Subcutaneous abdominal adipose tissue (tissue), 5 donors: Measurements from ENCODE around the gene CDKAL1.

ENCODE experiments used
- H3K27ac ChIP-seq: one replicate; pipeline ENCODE4 v1.7.0; 2013; ENCODE audit warnings: low read depth, mild to moderate bottlenecking, inconsistent platforms, low read length, moderate library complexity
- H3K27me3 ChIP-seq, 5 donors: one replicate each; pipeline ENCODE4 v1.7.0; 2013; ENCODE audit warnings: low read length in 5 of 5, inconsistent platforms in 1 of 5; ENCODE audit not compliant: control insufficient read depth in 5 of 5, insufficient read depth in 4 of 5
- H3K36me3 ChIP-seq, 5 donors: one replicate each; pipeline ENCODE4 v1.7.0; 2013; ENCODE audit warnings: low read length in 5 of 5; ENCODE audit not compliant: control insufficient read depth in 5 of 5, insufficient read depth in 5 of 5
- H3K4me1 ChIP-seq, 5 donors: one replicate each; pipeline ENCODE4 v1.7.0; 2013; ENCODE audit warnings: low read length in 5 of 5, mild to moderate bottlenecking in 3 of 5, moderate library complexity in 1 of 5; ENCODE audit not compliant: control insufficient read depth in 5 of 5, insufficient read depth in 5 of 5
- H3K4me3 ChIP-seq, 5 donors: one replicate each; pipeline ENCODE4 v1.7.0; 2013; ENCODE audit warnings: low read length in 5 of 5, low read depth in 1 of 5
- H3K9ac ChIP-seq, 5 donors: one replicate each; pipeline ENCODE4 v1.7.0; 2013; ENCODE audit warnings: low read length in 5 of 5, mild to moderate bottlenecking in 4 of 5, moderate library complexity in 3 of 5
- H3K9me3 ChIP-seq, 5 donors: one replicate each; pipeline ENCODE4 v1.7.0; 2013; ENCODE audit warnings: low read length in 5 of 5; ENCODE audit not compliant: control insufficient read depth in 5 of 5
- donor health status: healthy.
- donor health status: healthy.
- donor health status: healthy.
- donor health status: healthy.
- donor health status: healthy.

The CDKAL1 gene

GRCh38 chr6:21214738-21215448 lies 680.6 kb downstream of the CDKAL1 start:
- Histone ChIP-seq H3K36me3 (peaks cover 3 to 13% (median 5%) of the 10 kb centered on the region in 5 donors), H3K4me3 (no peak overlapping the region), H3K9ac (no peak overlapping the region), H3K27me3 (no peaks in the 10 kb centered on the region), H3K4me1 (no peaks in the 10 kb centered on the region), H3K27ac (no peak overlapping the region), H3K9me3 (peaks cover 3 to 13% (median 7%) of the 10 kb centered on the region in 5 donors)

GRCh38 chr6:21219241-21219640 lies 685.0 kb downstream of the CDKAL1 start:
- Histone ChIP-seq H3K4me3 (no peak overlapping the region), H3K4me1 (no peaks in the 10 kb centered on the region)

GRCh38 chr6:21219856-21220255 lies 685.6 kb downstream of the CDKAL1 start:
- Histone ChIP-seq H3K36me3 (peaks cover 0 to 7% (median 0%) of the 10 kb centered on the region in 5 donors), H3K27me3 (no peaks in the 10 kb centered on the region), H3K9ac (no peak overlapping the region), H3K4me1 (no peaks in the 10 kb centered on the region), H3K9me3 (peaks cover 0 to 7% (median 3%) of the 10 kb centered on the region in 5 donors), H3K4me3 (no peak overlapping the region), H3K27ac (no peak overlapping the region)

More at GRCh38 chr6:21219241-21219640, 685.0 kb downstream of the CDKAL1 start:
- Histone ChIP-seq H3K9ac (no peak overlapping the region), H3K27ac (no peak overlapping the region), H3K36me3 (peaks cover 0 to 7% (median 0%) of the 10 kb centered on the region in 5 donors), H3K27me3 (no peaks in the 10 kb centered on the region), H3K9me3 (peaks cover 0 to 7% (median 3%) of the 10 kb centered on the region in 5 donors)

- H3K4me1 ChIP-seq = no peaks in the 10 kb centered on the region
- peaks cover 0 to 3% (median 0%) of the 10 kb centered on the region in 5 donors for H3K36me3 ChIP-seq
- H3K4me3 ChIP-seq = no peak overlapping the region
- peaks cover 0 to 7% (median 3%) of the 10 kb centered on the region in 5 donors for H3K9me3 ChIP-seq
- no peak overlapping the region for H3K9ac ChIP-seq
- no peak overlapping the region for H3K27ac ChIP-seq
- H3K27me3 ChIP-seq = no peaks in the 10 kb centered on the region
These were observed 686.2 kb downstream of the CDKAL1 start for GRCh38 chr6:21220271-21220987.

GRCh38 chr6:21222656-21223055 lies 688.4 kb downstream of the CDKAL1 start:
- H3K27ac ChIP-seq = no peak overlapping the region
- H3K4me1 ChIP-seq = no peaks in the 10 kb centered on the region
- H3K9me3 ChIP-seq = peaks cover 0 to 7% (median 3%) of the 10 kb centered on the region in 5 donors

GRCh38 chr6:21225912-21226311 lies 691.7 kb downstream of the CDKAL1 start:
- Histone ChIP-seq H3K9ac (no peak overlapping the region), H3K4me1 (no peaks in the 10 kb centered on the region), H3K4me3 (no peak overlapping the region), H3K36me3 (peaks cover 0 to 20% (median 5%) of the 10 kb centered on the region in 5 donors), H3K9me3 (no peaks in the 10 kb centered on the region), H3K27me3 (no peaks in the 10 kb centered on the region), H3K27ac (no peak overlapping the region)

More at GRCh38 chr6:21222656-21223055, 688.4 kb downstream of the CDKAL1 start:
- H3K4me3 ChIP-seq = no peak overlapping the region
- no peaks in the 10 kb centered on the region for H3K27me3 ChIP-seq
- peaks cover 0 to 3% (median 0%) of the 10 kb centered on the region in 5 donors for H3K36me3 ChIP-seq
- no peak overlapping the region for H3K9ac ChIP-seq

- Histone ChIP-seq H3K4me1 (no peaks in the 10 kb centered on the region), H3K36me3 (peaks cover 6 to 35% (median 10%) of the 10 kb centered on the region in 5 donors), H3K9me3 (no peaks in the 10 kb centered on the region), H3K27me3 (no peaks in the 10 kb centered on the region), H3K4me3 (no peak overlapping the region), H3K27ac (no peak overlapping the region), H3K9ac (no peak overlapping the region)
These were observed 693.2 kb downstream of the CDKAL1 start for GRCh38 chr6:21227486-21227885.

GRCh38 chr6:21228411-21228810 lies 694.2 kb downstream of the CDKAL1 start:
- no peaks in the 10 kb centered on the region for H3K9me3 ChIP-seq
- H3K36me3 ChIP-seq = peaks cover 10 to 41% (median 17%) of the 10 kb centered on the region in 5 donors
- no peak overlapping the region for H3K4me3 ChIP-seq
- H3K27ac ChIP-seq = no peak overlapping the region
- H3K27me3 ChIP-seq = no peaks in the 10 kb centered on the region
- H3K4me1 ChIP-seq = no peaks in the 10 kb centered on the region
- H3K9ac ChIP-seq = no peak overlapping the region

GRCh38 chr6:21228876-21229460 lies 694.7 kb downstream of the CDKAL1 start:
- Histone ChIP-seq H3K27ac (no peak overlapping the region), H3K9ac (no peak overlapping the region), H3K4me1 (no peaks in the 10 kb centered on the region)

GRCh38 chr6:21230536-21230935 lies 696.3 kb downstream of the CDKAL1 start:
- Histone ChIP-seq H3K27me3 (no peaks in the 10 kb centered on the region), H3K9ac (no peak overlapping the region), H3K4me1 (no peaks in the 10 kb centered on the region), H3K36me3 (peaks cover 16 to 42% (median 18%) of the 10 kb centered on the region in 5 donors), H3K4me3 (no peak overlapping the region), H3K27ac (no peak overlapping the region), H3K9me3 (peaks cover 0 to 6% (median 0%) of the 10 kb centered on the region in 5 donors)

More at GRCh38 chr6:21228876-21229460, 694.7 kb downstream of the CDKAL1 start:
- H3K4me3 ChIP-seq = no peak overlapping the region
- no peaks in the 10 kb centered on the region for H3K27me3 ChIP-seq
- H3K36me3 ChIP-seq = peaks cover 10 to 42% (median 18%) of the 10 kb centered on the region in 5 donors
- peaks cover 0 to under 1% (median 0%) of the 10 kb centered on the region in 5 donors for H3K9me3 ChIP-seq
